Stomach (tissue), 9 donors: ENCODE results near the gene DCHS2. TPM values are rescaled to one million over a fixed set of nuclear protein-coding genes. Genes with fewer than 3 reads are reported as not detected.

ENCODE experiments used
- DNase-seq, 2 donors: peaks; one replicate each; pipeline versions ENCODE4 v3.0.0 to v3.0.0-alpha.2; 2013 to 2019
- H3K27ac ChIP-seq, 5 donors: fragments of 200-600 bp in 4 of 5; sonication (generic) in 4 of 5; one replicate each; pipeline ENCODE4 v1.5.1; 2013 to 2019; ENCODE audit warnings: mild to moderate bottlenecking in 1 of 5, moderate library complexity in 1 of 5
- H3K27me3 ChIP-seq, 3 donors: fragments of 200-600 bp; sonication (generic); one replicate each; pipeline ENCODE4 v1.5.1; 2017 to 2019; ENCODE audit warnings: mixed run types in 1 of 3
- H3K36me3 ChIP-seq, 4 donors: fragments of 200-600 bp; sonication (generic); 1 replicate in 3 of 4; 2 replicates in 1 of 4; pipeline ENCODE4 v1.5.1; 2016 to 2019
- H3K4me1 ChIP-seq, 4 donors: fragments of 200-600 bp; sonication (generic); one replicate each; pipeline ENCODE4 v1.5.1; 2016 to 2019
- H3K4me3 ChIP-seq, 4 donors: fragments of 200-600 bp; sonication (generic) in 3 of 4; one replicate each; pipeline ENCODE4 v1.5.1; 2016 to 2019; ENCODE audit warnings: mild to moderate bottlenecking in 1 of 4
- H3K9me3 ChIP-seq, 4 donors: fragments of 200-600 bp; sonication (generic); one replicate each; pipeline ENCODE4 v1.5.1; 2016 to 2019
- CTCF ChIP-seq, 7 experiments: fragments of 450-650 bp in 4 of 7; fragments of 200-600 bp in 3 of 7; sonication (generic) in 3 of 7; IDR thresholded peaks; one replicate each; pipeline ENCODE4 v1.5.1; 2016 to 2019; ENCODE audit warnings: antibody characterized with exemption in 7 of 7, control low read depth in 2 of 7, mild to moderate bottlenecking in 1 of 7
- EP300 ChIP-seq: sonication (generic); formaldehyde crosslinking; IDR thresholded peaks from one replicate; pipeline ENCODE4 v1.6.1; 2017; ENCODE audit warnings: antibody characterized with exemption
- POLR2A ChIP-seq, 4 donors: fragments of 450-650 bp; IDR thresholded peaks; one replicate each; pipeline ENCODE4 v1.6.1; 2016; ENCODE audit warnings: antibody characterized with exemption in 4 of 4, control low read depth in 2 of 4, mild to moderate bottlenecking in 1 of 4, moderate library complexity in 1 of 4
- POLR2AphosphoS5 ChIP-seq, 3 donors: sonication (generic); formaldehyde crosslinking; IDR thresholded peaks; one replicate each; pipeline ENCODE4 v1.6.1; 2016; ENCODE audit warnings: antibody characterized with exemption in 3 of 3
- WGBS, 5 donors: extraction: QIAGEN DNeasy Blood & Tissue Kit in 3 of 5; methylation state at CpG; one replicate each; pipeline versions ENCODE4 v1.1.5 to v1.1.7; 2013 to 2018; 5-methylcytosine and 5-hydroxymethylcytosine counted together
- intact Hi-C: fragments of 100-400 bp; cut with DNase I; formaldehyde crosslinking; loops from one replicate; pipeline ENCODE4 v1.15.1; 2023; ENCODE audit warnings: low total_unique reads
- polyA plus RNA-seq, 3 donors: library from polyadenylated mRNA; stranded (reverse); fragments of 200-250 nt; gene quantifications; one replicate each; pipeline ENCODE4 v1.2.3, GENCODE V29; 2013
- total RNA-seq, 5 donors: library from RNA; depleted of rRNA; stranded (reverse); fragments of >200 nt; gene quantifications; one replicate each; pipeline versions ENCODE4 v1.1.0 to v1.2.3, GENCODE V29; 2014 to 2016
- donor health status: healthy with polysubstance abuse.
- donor health status: Bipolar disorder and iron deficiency.
- donor health status: healthy.

Gene DCHS2
- total and polyA plus RNA-seq, 8 donors: 0.30 to 9.7 (median 1.5) TPM; not detected in 2

- H3K4me3 ChIP-seq: no peak overlapping the region
- no peak for TF ChIP-seq POLR2AphosphoS5 (IDR thresholded peaks at IDR 0.05)
- TF ChIP-seq EP300: no peak
- TF ChIP-seq POLR2A (IDR thresholded peaks at IDR 0.05): no peak
- no peak for TF ChIP-seq CTCF (IDR thresholded peaks at IDR 0.05)
- no peak for DNase-seq
- no peak overlapping the region for H3K27ac ChIP-seq
- H3K9me3 ChIP-seq: no peaks in the 10 kb centered on the region
- intact Hi-C loops: no loop called here
- 86 to 96% (median 91%) methylated on average over 2 of the region's 2 CpGs for WGBS, 5 donors
- no peaks in the 10 kb centered on the region for H3K4me1 ChIP-seq
- no peaks in the 10 kb centered on the region for H3K36me3 ChIP-seq
- no peaks in the 10 kb centered on the region for H3K27me3 ChIP-seq
Observed at GRCh38 chr4:154478128-154478527, 13.5 kb downstream of the DCHS2 start.

- Histone ChIP-seq H3K4me3 (no peak overlapping the region), H3K27me3 (no peaks in the 10 kb centered on the region), H3K4me1 (peaks cover 0 to 10% (median 3%) of the 10 kb centered on the region in 4 donors), H3K9me3 (no peaks in the 10 kb centered on the region), H3K36me3 (no peaks in the 10 kb centered on the region), H3K27ac (no peak overlapping the region)
- 28 to 69% (median 56%) methylated on average over 1 of the region's 1 CpG for WGBS, 5 donors
- no peak for DNase-seq
- intact Hi-C loops: no loop called here
- no peak for TF ChIP-seq CTCF (IDR thresholded peaks at IDR 0.05)
- no peak for TF ChIP-seq POLR2AphosphoS5 (IDR thresholded peaks at IDR 0.05)
- TF ChIP-seq EP300: no peak
Observed at GRCh38 chr4:154476232-154476631, 15.4 kb downstream of the DCHS2 start.

- H3K36me3 ChIP-seq: no peaks in the 10 kb centered on the region
- intact Hi-C loops: no loop called here
- H3K27ac ChIP-seq: no peak overlapping the region
- no peaks in the 10 kb centered on the region for H3K9me3 ChIP-seq
- WGBS, 5 donors: 11 to 30% (median 11%) methylated on average over 1 of the region's 1 CpG
- H3K4me3 ChIP-seq: no peak overlapping the region
- TF ChIP-seq POLR2AphosphoS5 (IDR thresholded peaks at IDR 0.05): no peak
- no peak for TF ChIP-seq POLR2A (IDR thresholded peaks at IDR 0.05)
- TF ChIP-seq CTCF (IDR thresholded peaks at IDR 0.05): no peak
- no peak for TF ChIP-seq EP300
- H3K4me1 ChIP-seq: peaks cover 0 to 10% (median 5%) of the 10 kb centered on the region in 4 donors
- no peak for DNase-seq
- no peaks in the 10 kb centered on the region for H3K27me3 ChIP-seq
Observed at GRCh38 chr4:154475820-154476219, 15.8 kb downstream of the DCHS2 start.

- no peak overlapping the region for H3K4me3 ChIP-seq
- peaks cover 0 to 10% (median 5%) of the 10 kb centered on the region in 4 donors for H3K4me1 ChIP-seq
- H3K9me3 ChIP-seq: no peaks in the 10 kb centered on the region
- no peak overlapping the region for H3K27ac ChIP-seq
- intact Hi-C loops: no loop called here
- 72 to 78% (median 76%) methylated on average over 6 of the region's 6 CpGs for WGBS, 5 donors
- DNase-seq: no peak
- TF ChIP-seq CTCF (IDR thresholded peaks at IDR 0.05): no peak
- TF ChIP-seq POLR2AphosphoS5 (IDR thresholded peaks at IDR 0.05): no peak
- no peak for TF ChIP-seq EP300
- no peak for TF ChIP-seq POLR2A (IDR thresholded peaks at IDR 0.05)
- H3K27me3 ChIP-seq: no peaks in the 10 kb centered on the region
- no peaks in the 10 kb centered on the region for H3K36me3 ChIP-seq
Observed at GRCh38 chr4:154473497-154473896, 18.1 kb downstream of the DCHS2 start.
